Activated effector memory CD4-positive, alpha-beta T cell treated with Interleukin-2 at 50 U/mL for 16 hours (primary cell): Measurements from ENCODE around the gene SLC5A2.
"Not testable (repeated sequence)": the region's sequence is repeated elsewhere in the genome, so short reads cannot be mapped to it uniquely, and the experiment has no call there.

Experiments
- DNase-seq: peaks from one replicate; pipeline ENCODE4 v3.0.0-alpha.2; 2020

SLC5A2 gene

DNA sequence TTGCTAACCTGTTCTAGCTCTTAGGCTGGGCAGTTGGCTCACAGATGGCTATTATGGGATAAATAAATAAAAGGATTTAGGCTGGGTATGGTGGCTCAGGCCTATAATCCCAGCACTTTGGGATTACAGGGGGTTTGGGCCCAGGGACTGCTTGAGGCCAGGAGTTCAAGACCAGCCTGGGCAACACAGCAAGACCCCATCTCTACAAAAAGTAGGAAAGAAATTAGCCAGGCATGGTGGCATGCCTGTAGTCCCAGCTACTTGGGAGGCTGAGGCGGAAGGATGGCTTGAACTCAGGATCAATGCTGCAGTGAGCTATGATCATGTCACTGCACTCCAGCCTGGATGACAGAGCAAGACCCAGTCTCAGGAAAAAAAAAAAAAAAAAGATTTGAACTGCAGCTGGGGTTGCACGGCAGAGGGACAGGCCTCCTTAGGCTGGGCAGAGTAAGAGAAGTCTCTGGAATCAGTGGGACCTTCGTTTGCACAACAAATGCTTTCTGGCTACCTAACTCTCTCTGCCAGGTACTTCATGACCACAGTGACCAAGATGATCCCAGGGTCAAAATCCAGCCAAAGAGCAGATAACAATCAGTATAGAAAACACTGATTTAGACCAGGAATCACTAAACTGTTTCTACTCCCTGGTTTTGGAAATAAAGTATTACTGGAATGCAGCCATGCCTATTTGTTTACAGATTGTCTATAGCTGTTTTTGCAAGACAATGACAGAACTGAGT is 18.5 kb downstream of the SLC5A2 start:
- DNase-seq = no peak

- DNase-seq = no peak
These were observed 19.0 kb downstream of the SLC5A2 start for GRCh38 chr16:31501966-31502348.

- no peak for DNase-seq
These were observed 20.1 kb downstream of the SLC5A2 start for GRCh38 chr16:31502981-31503380.

- DNase-seq = not testable (repeated sequence)
These were observed 20.6 kb downstream of the SLC5A2 start for GRCh38 chr16:31503555-31503954.

- no peak for DNase-seq
These were observed 21.2 kb downstream of the SLC5A2 start for GRCh38 chr16:31504159-31504558.

- DNase-seq = no peak
These were observed 22.6 kb downstream of the SLC5A2 start for GRCh38 chr16:31505483-31505882.

GRCh38 chr16:31507617-31507928 is 24.6 kb downstream of the SLC5A2 start:
- DNase-seq = no peak

- DNase-seq = peak; percentile 74
These were observed 25.2 kb downstream of the SLC5A2 start, which contains the start of gene RUSF1 for GRCh38 chr16:31507929-31508705. RUSF1 (minus strand) TSS chr16:31508391; CDS start chr16:31508373, 18 bp downstream.

DNA sequence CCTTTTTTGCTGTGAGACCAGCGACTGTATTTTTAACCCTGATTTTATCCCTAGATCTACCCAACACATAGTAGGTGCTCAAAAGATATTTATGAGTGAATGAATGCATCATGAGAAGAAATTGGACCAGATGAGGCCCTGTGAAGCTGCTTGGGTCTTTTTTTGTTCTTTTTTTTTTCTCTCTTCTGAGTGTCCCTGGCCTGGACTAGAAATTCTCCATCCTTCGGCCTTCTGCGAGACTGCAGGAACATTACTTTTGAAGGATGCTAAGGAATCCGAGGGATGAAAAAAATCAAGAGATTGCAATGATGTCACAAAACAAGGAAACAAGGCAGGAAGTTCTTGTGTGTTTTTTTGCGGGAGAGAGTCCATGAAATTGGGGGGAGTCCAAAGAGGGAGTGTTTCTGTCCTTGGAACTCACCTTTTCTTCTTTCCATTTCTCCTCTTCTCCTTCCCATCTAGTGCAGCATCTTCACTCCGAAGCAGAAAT is 25.8 kb downstream of the SLC5A2 start:
- DNase-seq = no peak

- no peak for DNase-seq
These were observed 30.2 kb downstream of the SLC5A2 start for GRCh38 chr16:31513126-31513525.

DNA sequence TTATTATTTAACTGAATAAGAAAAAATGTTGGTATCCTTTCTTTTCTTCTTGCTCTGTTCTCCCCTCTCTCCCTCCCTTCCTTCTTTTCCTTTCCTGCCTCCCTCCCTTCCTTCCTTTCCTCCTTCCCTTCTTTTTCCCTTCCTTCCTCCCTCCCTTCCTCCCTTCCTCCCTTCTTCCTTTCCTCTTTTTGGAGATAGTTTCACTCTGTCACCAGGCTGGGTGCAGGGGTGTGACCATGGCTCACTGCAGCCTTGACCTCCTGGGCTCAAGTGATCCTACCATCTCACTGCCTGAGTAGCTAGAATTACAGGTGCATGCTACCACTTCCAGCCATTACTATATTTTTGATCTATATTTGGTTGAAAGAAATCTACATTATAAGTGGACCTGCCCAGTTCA is 31.0 kb downstream of the SLC5A2 start:
- DNase-seq = no peak

- DNase-seq = no peak
These were observed 35.0 kb downstream of the SLC5A2 start for GRCh38 chr16:31517800-31518402.

GRCh38 chr16:31519759-31520431 is 37.0 kb downstream of the SLC5A2 start:
- DNase-seq = no peak

GRCh38 chr16:31521368-31521767 is 38.4 kb downstream of the SLC5A2 start:
- no peak for DNase-seq

- DNase-seq = no peak
These were observed 39.1 kb downstream of the SLC5A2 start for GRCh38 chr16:31522071-31522470.

- not testable (repeated sequence) for DNase-seq
These were observed 40.8 kb downstream of the SLC5A2 start for GRCh38 chr16:31523768-31524167.

DNA sequence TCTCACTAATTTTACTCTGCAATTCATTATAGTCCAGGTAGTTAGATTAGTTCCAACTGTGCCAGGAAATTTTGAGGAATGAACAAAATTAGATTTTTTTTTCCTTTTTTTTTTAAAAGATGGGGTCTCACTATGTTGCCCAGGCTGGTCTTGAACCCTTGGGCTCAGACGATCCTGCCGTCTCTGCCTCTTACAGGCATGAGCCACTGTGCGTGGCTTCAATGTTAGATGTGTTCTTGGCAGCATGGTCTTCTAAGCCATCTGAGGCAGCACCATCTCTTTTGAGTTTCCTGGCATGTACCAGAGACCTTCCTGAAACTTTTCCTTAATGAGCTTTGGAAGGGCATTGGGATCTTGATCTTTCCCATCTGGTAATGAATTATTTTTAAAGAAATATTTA is 42.2 kb downstream of the SLC5A2 start:
- no peak for DNase-seq

DNA sequence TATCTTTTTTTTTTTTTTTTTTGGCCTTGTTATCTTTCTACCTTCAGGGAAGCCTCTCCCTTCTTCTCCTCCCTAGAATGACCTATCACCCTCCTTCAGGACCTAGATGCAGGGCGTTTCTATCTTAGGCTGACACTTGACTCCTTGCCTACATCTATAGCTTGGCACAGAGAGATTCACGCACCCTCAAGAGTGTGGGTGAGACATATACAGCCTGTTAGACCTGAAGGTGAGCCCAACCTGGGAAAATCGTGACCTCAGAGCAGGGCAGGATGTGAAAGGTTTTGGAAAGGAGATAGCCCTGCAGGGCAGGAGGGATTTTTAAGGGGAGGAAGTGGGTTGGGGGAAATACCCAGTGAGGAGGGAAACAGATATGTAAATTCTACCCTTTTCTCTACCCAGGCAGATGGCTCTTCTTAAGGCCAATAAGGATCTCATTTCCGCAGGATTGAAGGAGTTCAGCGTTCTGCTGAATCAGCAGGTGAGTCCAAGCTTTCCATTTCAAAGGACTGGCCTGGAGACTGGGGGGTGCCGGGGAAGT is 44.9 kb downstream of the SLC5A2 start, which contains the start of gene AHSP:
Gene AHSP (plus strand): TSS at position 167 of the 541 bp plus-strand sequence. CDS start 240 bp downstream, at position 407.
- no peak for DNase-seq

DNA sequence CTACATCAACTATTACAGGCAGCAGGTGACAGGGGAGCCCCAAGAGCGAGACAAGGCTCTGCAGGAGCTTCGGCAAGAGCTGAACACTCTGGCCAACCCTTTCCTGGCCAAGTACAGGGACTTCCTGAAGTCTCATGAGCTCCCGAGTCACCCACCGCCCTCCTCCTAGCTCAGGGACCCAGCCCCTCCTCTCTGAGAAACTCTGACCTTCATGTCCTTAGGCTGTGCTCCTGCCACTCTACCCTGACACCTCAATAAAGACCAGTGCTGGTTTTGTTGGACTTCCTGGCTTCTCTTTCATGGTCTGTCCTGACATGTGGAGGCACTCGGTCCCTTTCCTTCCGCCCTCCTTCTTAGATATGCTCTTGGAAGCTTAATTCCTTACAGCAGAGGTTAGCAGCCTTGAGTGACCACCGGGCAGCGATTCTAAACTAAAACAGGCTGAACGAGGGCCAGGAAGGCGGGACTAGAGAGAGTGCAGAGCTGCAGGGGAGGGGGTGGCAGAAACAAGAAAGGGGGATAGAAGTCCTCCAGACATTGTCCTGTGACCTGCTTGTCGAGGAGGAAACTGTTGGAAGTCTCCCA is 45.7 kb downstream of the SLC5A2 start:
- DNase-seq = no peak

DNA sequence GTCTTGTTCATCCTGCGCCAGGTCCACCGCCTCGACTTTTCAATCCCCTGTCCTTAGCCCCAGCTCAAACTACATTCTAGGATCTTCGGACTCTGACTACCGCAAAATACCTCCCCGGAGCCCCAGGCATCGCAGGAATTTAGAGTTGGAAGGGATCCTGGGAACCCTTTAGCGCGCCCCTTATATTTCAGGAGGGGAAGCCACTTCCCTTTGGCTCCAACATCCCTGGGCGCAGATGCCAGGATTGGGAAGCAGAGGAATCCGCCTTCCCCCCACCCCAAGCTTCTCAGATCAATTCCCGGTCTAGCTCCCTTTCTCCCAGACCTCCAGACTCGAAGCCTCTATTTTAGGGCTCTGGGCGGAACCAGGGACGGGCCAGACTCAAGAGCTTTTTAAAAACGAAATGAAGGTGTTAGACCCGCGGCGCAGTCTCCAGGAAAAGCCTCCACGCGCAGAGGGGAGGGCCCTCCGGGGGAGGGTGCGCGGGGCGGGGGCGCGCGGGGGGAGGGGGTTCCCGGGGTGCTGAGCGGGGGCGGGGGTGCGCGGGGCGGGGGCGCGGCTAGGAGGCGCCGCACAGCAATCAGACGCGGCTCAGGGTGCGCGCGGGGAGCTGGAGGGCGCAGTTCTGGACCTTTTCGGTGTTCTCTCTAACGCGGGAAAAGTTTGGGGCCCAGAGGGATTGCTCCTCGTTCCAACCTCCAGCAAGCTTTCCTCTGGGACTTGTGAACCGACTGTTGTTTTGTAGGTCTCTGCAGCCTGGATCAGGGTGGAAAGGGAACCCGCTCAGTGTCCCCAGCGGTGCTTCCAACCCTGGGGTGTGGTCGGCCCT is 46.4 kb downstream of the SLC5A2 start:
- no peak for DNase-seq

DNA sequence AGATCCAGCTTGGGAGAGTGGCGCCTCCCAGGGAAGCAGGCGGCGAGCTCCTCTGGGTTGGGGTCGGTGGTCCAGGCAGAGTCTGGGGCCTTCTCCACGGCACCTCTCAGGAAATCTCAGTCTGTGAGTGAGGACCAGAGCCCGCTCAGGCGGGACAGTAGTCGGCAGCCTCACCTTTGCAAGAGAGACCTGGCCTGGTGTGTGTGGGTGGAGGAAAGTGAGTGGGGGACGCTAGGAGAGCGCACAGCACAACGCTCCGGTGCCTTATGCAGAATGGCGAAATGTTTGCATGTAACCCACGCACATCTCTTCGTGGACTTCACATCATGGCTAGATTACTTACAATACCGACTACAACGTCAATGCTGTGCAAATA is 47.0 kb downstream of the SLC5A2 start:
- DNase-seq = no peak

DNA sequence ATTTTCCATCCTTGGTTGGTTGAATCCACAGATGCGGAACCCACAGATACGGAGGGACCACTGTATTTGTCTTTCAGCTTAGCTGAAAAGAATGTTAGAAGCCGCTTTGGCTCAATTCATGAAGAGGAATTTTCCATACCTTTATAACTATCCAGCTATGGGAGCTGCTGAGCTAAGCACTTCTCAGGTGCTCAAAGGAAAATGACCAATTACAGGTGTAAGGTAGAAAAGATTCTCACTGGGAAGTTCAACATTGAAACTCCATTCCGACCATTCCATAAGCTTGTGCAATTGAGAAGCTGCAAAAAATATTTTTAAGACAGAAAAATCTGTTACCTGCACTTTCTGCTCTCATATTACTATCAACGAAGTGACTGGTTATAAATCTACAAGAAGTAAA is 47.5 kb downstream of the SLC5A2 start:
- DNase-seq = no peak
